ENCODE measurements around the gene RENBP. TPM values are rescaled to one million over a fixed set of nuclear protein-coding genes. Genes with fewer than 3 reads are reported as not detected.
A peak's percentile ranks its signal among the peaks of the same experiment; 100 is the strongest.

The RENBP gene
- total RNA-seq, 1 donor from 2014 or later, result 38.7 TPM

- Histone ChIP-seq H3K27me3 (ENCODE audit: control insufficient read depth, insufficient read depth, low read length) (no peaks in the 10 kb centered on the region), H3K4me3 (ENCODE audit: low read depth, low read length) (no peak overlapping the region), H3K36me3 (ENCODE audit: control insufficient read depth, insufficient read depth, low read length) (no peaks in the 10 kb centered on the region)
- DNase-seq (ENCODE audit: low read depth), result no peak
- no peak for TF ChIP-seq CTCF (IDR thresholded peaks at IDR 0.05; ENCODE audit: insufficient read depth, low read length, poor library complexity, severe bottlenecking)
Observed at GRCh38 chrX:153937056-153937455, 7.4 kb downstream of the RENBP start.

- DNase-seq (ENCODE audit: low read depth), result no peak
- Histone ChIP-seq H3K27me3 (ENCODE audit: control insufficient read depth, insufficient read depth, low read length) (no peaks in the 10 kb centered on the region), H3K4me3 (ENCODE audit: low read depth, low read length) (peak overlapping the region; percentile 37), H3K36me3 (ENCODE audit: control insufficient read depth, insufficient read depth, low read length) (no peaks in the 10 kb centered on the region)
- no peak for TF ChIP-seq CTCF (IDR thresholded peaks at IDR 0.05; ENCODE audit: insufficient read depth, low read length, poor library complexity, severe bottlenecking)
Observed at GRCh38 chrX:153935326-153935851, 9.1 kb downstream of the RENBP start.

- Histone ChIP-seq H3K4me3 (ENCODE audit: low read depth, low read length) (peak within 1 kb of the TSS; percentile 73), H3K36me3 (ENCODE audit: control insufficient read depth, insufficient read depth, low read length) (no peaks in the 10 kb centered on the region), H3K27me3 (ENCODE audit: control insufficient read depth, insufficient read depth, low read length) (no peaks in the 10 kb centered on the region)
- no peak for DNase-seq (ENCODE audit: low read depth)
- TF ChIP-seq CTCF (IDR thresholded peaks at IDR 0.05; ENCODE audit: insufficient read depth, low read length, poor library complexity, severe bottlenecking), result no peak
Observed at GRCh38 chrX:153934762-153935325, 9.6 kb downstream of the RENBP start, which contains the start of gene NAA10. NAA10 (minus strand) TSS chrX:153935037; CDS start chrX:153934904, 133 bp downstream.

- DNase-seq (ENCODE audit: low read depth), result no peak
Observed at GRCh38 chrX:153934148-153934761, 10.2 kb downstream of the RENBP start.

GRCh38 chrX:153933748-153934147, 10.7 kb downstream of the RENBP start:
- Histone ChIP-seq H3K4me3 (ENCODE audit: low read depth, low read length) (peak overlapping the region; percentile 73), H3K27me3 (ENCODE audit: control insufficient read depth, insufficient read depth, low read length) (no peaks in the 10 kb centered on the region), H3K36me3 (ENCODE audit: control insufficient read depth, insufficient read depth, low read length) (no peaks in the 10 kb centered on the region)
- TF ChIP-seq CTCF (IDR thresholded peaks at IDR 0.05; ENCODE audit: insufficient read depth, low read length, poor library complexity, severe bottlenecking), result no peak
- DNase-seq (ENCODE audit: low read depth), result no peak

More at GRCh38 chrX:153934148-153934761, 10.2 kb downstream of the RENBP start:
- no peak for TF ChIP-seq CTCF (IDR thresholded peaks at IDR 0.05; ENCODE audit: insufficient read depth, low read length, poor library complexity, severe bottlenecking)
- H3K4me3 ChIP-seq (ENCODE audit: low read depth, low read length), result peak overlapping the region; percentile 73
- no peaks in the 10 kb centered on the region for H3K36me3 ChIP-seq (ENCODE audit: control insufficient read depth, insufficient read depth, low read length)
- no peaks in the 10 kb centered on the region for H3K27me3 ChIP-seq (ENCODE audit: control insufficient read depth, insufficient read depth, low read length)
